OCI-LY3 (cell line): ENCODE data around the gene GHR.

ENCODE experiments used
- CTCF ChIP-seq: fragments of 200-600, 300-600 bp; sonication (generic); IDR thresholded peaks from 2 replicates; pipeline ENCODE4 v1.5.1; 2014; ENCODE audit warnings: antibody characterized with exemption, low read length, low read depth
- EZH2phosphoT487 ChIP-seq: fragments of 200-600 bp; shearing (Covaris generic); IDR thresholded peaks from 2 replicates; pipeline ENCODE4 v1.6.1; 2018; ENCODE audit warnings: antibody characterized with exemption, mixed run types, low read depth

GRCh38 chr5:42555010-42555409 is 131.8 kb downstream of the GHR start:
- TF ChIP-seq CTCF (no peak), EZH2phosphoT487 (no peak)
